VCaP (cell line): ENCODE data around the gene BRMS1.

Experiments used
- H3K27ac ChIP-seq: fragments of 450-650 bp; 2 replicates; pipeline ENCODE4 v1.5.1; 2017
- TF ChIP-seq, protein P1 (sequence below): fragments of 450-650 bp; conservative IDR thresholded peaks from 2 replicates; pipeline ENCODE4 v1.5.1; 2017; ENCODE audit warnings: mild to moderate bottlenecking, moderate library complexity

The BRMS1 gene

DNA sequence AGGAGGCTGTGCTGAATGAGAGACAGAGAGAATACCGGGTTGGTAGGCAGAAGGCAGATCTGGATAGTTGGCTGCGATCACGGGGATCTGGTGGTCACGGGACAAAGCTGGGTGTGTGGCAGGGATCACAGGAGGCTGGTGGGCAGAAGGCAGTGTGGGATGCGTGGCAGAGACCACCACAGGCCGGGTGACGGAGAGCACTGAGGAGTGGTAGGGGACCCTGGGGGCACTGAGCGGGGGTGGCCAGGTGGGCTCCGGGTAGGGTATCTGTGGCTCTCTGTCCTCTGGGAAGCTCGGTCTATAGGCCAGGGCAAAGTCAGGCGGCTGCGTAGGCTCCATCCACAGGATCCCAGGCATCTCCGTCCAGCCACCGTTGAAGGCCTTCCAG, 29.4 kb downstream of the BRMS1 start:
- TF ChIP-seq, protein P1, sequence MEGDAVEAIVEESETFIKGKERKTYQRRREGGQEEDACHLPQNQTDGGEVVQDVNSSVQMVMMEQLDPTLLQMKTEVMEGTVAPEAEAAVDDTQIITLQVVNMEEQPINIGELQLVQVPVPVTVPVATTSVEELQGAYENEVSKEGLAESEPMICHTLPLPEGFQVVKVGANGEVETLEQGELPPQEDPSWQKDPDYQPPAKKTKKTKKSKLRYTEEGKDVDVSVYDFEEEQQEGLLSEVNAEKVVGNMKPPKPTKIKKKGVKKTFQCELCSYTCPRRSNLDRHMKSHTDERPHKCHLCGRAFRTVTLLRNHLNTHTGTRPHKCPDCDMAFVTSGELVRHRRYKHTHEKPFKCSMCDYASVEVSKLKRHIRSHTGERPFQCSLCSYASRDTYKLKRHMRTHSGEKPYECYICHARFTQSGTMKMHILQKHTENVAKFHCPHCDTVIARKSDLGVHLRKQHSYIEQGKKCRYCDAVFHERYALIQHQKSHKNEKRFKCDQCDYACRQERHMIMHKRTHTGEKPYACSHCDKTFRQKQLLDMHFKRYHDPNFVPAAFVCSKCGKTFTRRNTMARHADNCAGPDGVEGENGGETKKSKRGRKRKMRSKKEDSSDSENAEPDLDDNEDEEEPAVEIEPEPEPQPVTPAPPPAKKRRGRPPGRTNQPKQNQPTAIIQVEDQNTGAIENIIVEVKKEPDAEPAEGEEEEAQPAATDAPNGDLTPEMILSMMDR: no peak
- H3K27ac ChIP-seq: no peak overlapping the region

- no peak overlapping the region for H3K27ac ChIP-seq
These were observed 30.1 kb downstream of the BRMS1 start for GRCh38 chr11:66314561-66315497.

DNA sequence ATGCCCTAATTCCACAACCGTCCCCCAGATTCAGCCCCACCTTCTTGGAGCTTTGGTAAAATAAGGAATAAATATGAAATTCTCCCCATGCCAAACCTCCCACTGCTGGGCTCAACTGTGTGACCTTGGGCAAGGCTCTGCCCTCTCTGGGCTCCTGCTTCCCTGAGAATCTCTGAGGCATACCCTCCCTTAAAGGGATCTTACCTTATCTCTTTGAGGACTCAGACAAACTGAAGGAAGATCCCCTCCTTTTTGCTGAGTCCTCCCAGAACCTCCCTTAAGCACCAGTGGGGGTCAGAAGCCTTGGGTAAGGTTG, 30.8 kb downstream of the BRMS1 start:
- TF ChIP-seq, protein P1: no peak
- no peak overlapping the region for H3K27ac ChIP-seq

More at GRCh38 chr11:66314561-66315497, 30.1 kb downstream of the BRMS1 start:
- TF ChIP-seq, protein P1: no peak

DNA sequence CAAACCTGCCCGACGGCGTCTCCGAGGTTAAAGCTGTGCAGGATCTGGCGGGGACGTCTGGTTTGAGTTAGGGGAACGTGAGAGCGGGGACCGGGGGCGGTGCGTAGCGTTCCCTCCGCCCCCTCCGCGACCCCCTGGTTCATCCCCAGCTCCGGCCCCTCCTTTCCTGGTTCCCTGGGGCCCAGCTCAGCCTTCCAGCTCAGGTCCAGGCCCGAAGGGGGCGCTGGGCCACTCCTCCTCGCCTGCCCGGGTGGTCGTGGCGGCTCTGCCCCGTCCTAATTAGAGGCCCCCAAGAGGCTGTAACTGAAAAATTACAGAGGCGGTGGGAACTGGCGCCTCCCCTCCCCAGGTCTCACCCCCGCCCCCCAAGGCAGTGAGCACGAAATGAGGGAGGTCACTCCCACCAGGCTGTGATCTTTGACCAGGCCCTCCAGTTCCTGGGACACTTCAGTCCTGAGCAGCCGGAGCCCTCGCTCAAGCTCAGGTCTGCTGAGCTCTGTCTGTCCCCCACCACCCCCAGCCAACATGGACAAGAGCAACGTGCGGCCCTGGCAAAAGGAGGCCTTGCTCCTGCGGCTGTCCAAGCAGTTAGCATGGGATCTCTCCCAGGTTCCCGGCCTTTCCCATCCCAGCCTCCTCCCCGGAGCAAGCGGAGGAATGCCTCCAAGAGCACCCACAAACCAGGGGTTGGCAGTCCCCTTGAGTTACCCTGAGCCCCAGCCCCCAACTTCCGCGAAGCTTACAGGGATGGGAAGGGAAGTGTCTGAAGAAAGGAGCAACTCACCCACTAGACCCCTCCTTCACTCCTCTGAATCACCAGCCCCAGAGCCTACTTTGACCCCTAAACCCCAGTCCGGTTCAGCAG, 31.4 kb downstream of the BRMS1 start:
- TF ChIP-seq, protein P1: 0 out of 2 replicates have a peak, but pooled peaks have one; percentile 10
- peak overlapping the region; percentile 69 for H3K27ac ChIP-seq

DNA sequence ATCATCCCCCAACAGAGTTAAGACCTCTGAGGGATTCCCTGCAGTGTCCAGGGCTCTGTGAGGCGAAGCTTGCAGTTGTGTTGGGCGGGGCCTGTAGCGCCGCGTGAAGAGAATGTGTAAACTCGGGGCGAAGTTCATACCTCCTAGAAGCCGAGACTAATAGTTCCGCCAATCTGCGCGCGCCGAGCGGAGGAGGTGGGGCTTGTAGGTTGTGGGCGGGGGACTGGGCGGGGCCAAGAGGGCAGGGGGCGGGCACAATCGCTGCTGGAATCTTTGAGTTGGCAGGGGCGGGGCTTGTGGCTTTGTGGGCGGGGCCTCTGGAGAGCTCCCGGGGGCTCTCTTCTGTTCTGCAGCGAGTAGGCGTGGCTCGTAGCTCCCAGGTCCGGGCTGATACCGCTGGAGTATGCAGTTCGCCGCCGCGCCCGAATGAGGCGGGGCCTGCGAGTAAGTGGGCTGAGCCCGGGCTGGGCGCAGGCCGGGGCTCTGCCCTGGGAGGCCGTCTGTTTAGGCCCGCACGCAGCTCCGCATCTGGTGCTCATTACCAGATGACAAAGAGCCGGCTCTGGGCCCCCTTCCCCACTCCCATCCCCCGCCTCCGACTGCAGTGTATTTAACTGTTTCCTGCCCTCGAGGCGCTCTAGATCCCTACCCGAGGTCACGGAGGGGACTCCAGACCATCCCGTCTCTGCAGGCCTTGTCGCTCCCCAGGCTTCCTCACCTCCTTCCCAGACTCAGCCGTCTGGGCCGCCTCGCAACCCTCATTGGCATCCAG, 32.2 kb downstream of the BRMS1 start:
- TF ChIP-seq, protein P1: no peak
- peak overlapping the region; percentile 69 for H3K27ac ChIP-seq

- TF ChIP-seq, protein P1: peak; percentile 47
- H3K27ac ChIP-seq: peak overlapping the region; percentile 69
These were observed 32.8 kb downstream of the BRMS1 start for GRCh38 chr11:66311965-66312548.
